Astrocyte (in vitro differentiated cells and primary cell): ENCODE measurements around the gene OTOF.

ENCODE experiments used
- EZH2 ChIP-seq: IDR thresholded peaks from 2 replicates; pipeline ENCODE4 v1.6.1; 2012; ENCODE audit warnings: mild to moderate bottlenecking, low read length, inconsistent platforms; ENCODE audit not compliant: insufficient read depth
- TF ChIP-seq, protein P1 (sequence below): IDR thresholded peaks from 2 replicates; pipeline ENCODE4 v1.5.1; 2011; ENCODE audit warnings: low read depth, mild to moderate bottlenecking, inconsistent platforms, low read length, moderate library complexity; ENCODE audit not compliant: insufficient read depth

DNA sequence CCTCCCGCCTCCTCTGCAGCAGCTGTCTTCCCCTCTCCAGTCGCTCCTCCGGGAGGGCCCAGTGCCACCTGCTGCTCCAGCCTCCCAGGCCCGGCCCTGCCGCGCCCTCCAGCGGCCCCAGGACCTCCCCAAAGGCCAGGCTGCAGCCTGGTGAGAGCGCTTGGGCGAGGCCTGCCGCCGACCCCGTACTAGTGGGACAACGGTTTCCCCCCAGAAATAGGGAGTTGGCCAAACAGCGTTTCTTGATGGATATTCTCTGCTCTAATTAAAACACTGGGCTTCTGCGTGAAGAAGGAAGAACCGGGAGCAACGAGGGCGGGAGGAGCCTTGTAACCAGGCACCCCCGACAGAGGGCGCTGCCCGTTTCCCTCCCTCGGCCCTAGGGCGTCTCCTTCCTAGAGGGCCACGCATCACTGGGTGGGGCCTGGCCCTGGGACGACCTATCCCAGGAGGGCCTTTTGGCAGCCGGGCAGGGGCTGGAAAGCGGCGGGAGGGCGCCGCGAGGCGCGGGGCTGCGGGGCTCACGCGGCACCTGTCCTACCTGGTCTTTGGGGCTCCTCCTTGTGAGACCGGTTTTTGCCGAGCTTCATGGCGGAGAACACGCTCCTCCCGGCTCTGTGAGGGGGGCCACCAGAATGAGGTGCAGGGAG, 25.4 kb upstream of the OTOF start:
- TF ChIP-seq, protein P1, sequence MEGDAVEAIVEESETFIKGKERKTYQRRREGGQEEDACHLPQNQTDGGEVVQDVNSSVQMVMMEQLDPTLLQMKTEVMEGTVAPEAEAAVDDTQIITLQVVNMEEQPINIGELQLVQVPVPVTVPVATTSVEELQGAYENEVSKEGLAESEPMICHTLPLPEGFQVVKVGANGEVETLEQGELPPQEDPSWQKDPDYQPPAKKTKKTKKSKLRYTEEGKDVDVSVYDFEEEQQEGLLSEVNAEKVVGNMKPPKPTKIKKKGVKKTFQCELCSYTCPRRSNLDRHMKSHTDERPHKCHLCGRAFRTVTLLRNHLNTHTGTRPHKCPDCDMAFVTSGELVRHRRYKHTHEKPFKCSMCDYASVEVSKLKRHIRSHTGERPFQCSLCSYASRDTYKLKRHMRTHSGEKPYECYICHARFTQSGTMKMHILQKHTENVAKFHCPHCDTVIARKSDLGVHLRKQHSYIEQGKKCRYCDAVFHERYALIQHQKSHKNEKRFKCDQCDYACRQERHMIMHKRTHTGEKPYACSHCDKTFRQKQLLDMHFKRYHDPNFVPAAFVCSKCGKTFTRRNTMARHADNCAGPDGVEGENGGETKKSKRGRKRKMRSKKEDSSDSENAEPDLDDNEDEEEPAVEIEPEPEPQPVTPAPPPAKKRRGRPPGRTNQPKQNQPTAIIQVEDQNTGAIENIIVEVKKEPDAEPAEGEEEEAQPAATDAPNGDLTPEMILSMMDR = peak; percentile 71
- peak; percentile 61 for TF ChIP-seq EZH2
